Mesenteric fat pad (tissue), 1 donor: ENCODE data around the gene SPECC1L. TPM values are rescaled to one million over a fixed set of nuclear protein-coding genes. Genes with fewer than 3 reads are reported as not detected.

Source experiments
- DNase-seq: peaks from one replicate; pipeline ENCODE4 v3.0.0-alpha.2; 2020; ENCODE audit warnings: low spot score
- total RNA-seq: library from RNA; stranded (reverse); fragmentation: NEBNext Ultra II Directional; extraction: Animal tissue kit (Norgen Biotek cat#: 25700); gene quantifications from one replicate; pipeline ENCODE4 v1.2.1, GENCODE V29; 2021
- donor health status: DM: yes; HTN: yes; CAD: no.

SPECC1L gene
- total RNA-seq, 1 donor from 2014 or later: 69.2 TPM

GRCh38 chr22:24412274-24412673, 141.6 kb downstream of the SPECC1L start:
- no peak for DNase-seq

- no peak for DNase-seq
These were observed 142.6 kb downstream of the SPECC1L start for GRCh38 chr22:24413271-24413670.

GRCh38 chr22:24413736-24414385, 143.2 kb downstream of the SPECC1L start:
- DNase-seq: no peak

- no peak for DNase-seq
These were observed 143.9 kb downstream of the SPECC1L start for GRCh38 chr22:24414523-24414922.

GRCh38 chr22:24414984-24415945, 144.6 kb downstream of the SPECC1L start:
- no peak for DNase-seq

GRCh38 chr22:24416095-24416494, 145.5 kb downstream of the SPECC1L start:
- DNase-seq: no peak

GRCh38 chr22:24416611-24417010, 146.0 kb downstream of the SPECC1L start:
- DNase-seq: no peak

GRCh38 chr22:24417200-24417599, 146.6 kb downstream of the SPECC1L start:
- DNase-seq: no peak

- no peak for DNase-seq
These were observed 147.4 kb downstream of the SPECC1L start for GRCh38 chr22:24417901-24418641.

GRCh38 chr22:24418786-24419474, 148.3 kb downstream of the SPECC1L start:
- DNase-seq: no peak

GRCh38 chr22:24419475-24419850, 148.8 kb downstream of the SPECC1L start:
- no peak for DNase-seq

- DNase-seq: no peak
These were observed 149.7 kb downstream of the SPECC1L start for GRCh38 chr22:24420072-24420976.

GRCh38 chr22:24420977-24421343, 150.3 kb downstream of the SPECC1L start:
- no peak for DNase-seq

GRCh38 chr22:24421428-24421931, 150.8 kb downstream of the SPECC1L start:
- DNase-seq: no peak

GRCh38 chr22:24422102-24422665, 151.6 kb downstream of the SPECC1L start:
- no peak for DNase-seq

- no peak for DNase-seq
These were observed 152.9 kb downstream of the SPECC1L start for GRCh38 chr22:24423519-24424000.

GRCh38 chr22:24424001-24424900, 153.6 kb downstream of the SPECC1L start:
- DNase-seq: no peak
